Astrocyte of the spinal cord (primary cell): ENCODE results near the gene SRGAP3.

Experiments used
- DNase-seq: peaks from one replicate; pipeline ENCODE4 v3.0.0; 2011; ENCODE audit warnings: low read depth, low spot score
- H3K4me3 ChIP-seq: 2 replicates; pipeline ENCODE4 v1.5.1; 2011; ENCODE audit warnings: low read depth, mild to moderate bottlenecking, low read length, moderate library complexity
- CTCF ChIP-seq: IDR thresholded peaks from 2 replicates; pipeline ENCODE4 v1.5.1; 2012; ENCODE audit warnings: low read depth, mild to moderate bottlenecking, low read length, inconsistent platforms
- in situ Hi-C: cut with HindIII; loops from 2 replicates; pipeline ENCODE4 v1.10.0; 2017; ENCODE audit warnings: low sequenced_read_pairs

The SRGAP3 gene

GRCh38 chr3:9056581-9056980 is 192.9 kb downstream of the SRGAP3 start:
- no peak for TF ChIP-seq CTCF
- in situ Hi-C loops, result no loop called here
- no peak for DNase-seq
- H3K4me3 ChIP-seq, result no peak overlapping the region

GRCh38 chr3:9047452-9048346 is 201.7 kb downstream of the SRGAP3 start:
- TF ChIP-seq CTCF, result no peak
- in situ Hi-C loops, result no loop called here
- DNase-seq, result no peak
- no peak overlapping the region for H3K4me3 ChIP-seq

- in situ Hi-C loops, result no loop called here
- no peak for DNase-seq
- TF ChIP-seq CTCF, result no peak
- H3K4me3 ChIP-seq, result no peak overlapping the region
Observed at GRCh38 chr3:9045371-9045770, 204.1 kb downstream of the SRGAP3 start.

- in situ Hi-C loops, result no loop called here
Observed at GRCh38 chr3:9043063-9043462, 206.4 kb downstream of the SRGAP3 start.

GRCh38 chr3:9041626-9042025 is 207.8 kb downstream of the SRGAP3 start:
- no peak overlapping the region for H3K4me3 ChIP-seq
- in situ Hi-C loops, result no loop called here
- no peak for DNase-seq
- TF ChIP-seq CTCF, result no peak

More at GRCh38 chr3:9043063-9043462, 206.4 kb downstream of the SRGAP3 start:
- DNase-seq, result no peak
- H3K4me3 ChIP-seq, result no peak overlapping the region
- no peak for TF ChIP-seq CTCF

- H3K4me3 ChIP-seq, result no peak overlapping the region
- no peak for TF ChIP-seq CTCF
- DNase-seq, result no peak
- in situ Hi-C loops, result no loop called here
Observed at GRCh38 chr3:9040996-9041395, 208.4 kb downstream of the SRGAP3 start.
